DND-41 (cell line): ENCODE measurements around the gene OMA1.

Experiments used
- CTCF ChIP-seq: IDR thresholded peaks from 2 replicates; pipeline ENCODE4 v1.5.1; 2012; ENCODE audit warnings: borderline replicate concordance, low read length, moderate library complexity, mild to moderate bottlenecking; ENCODE audit not compliant: poor library complexity, severe bottlenecking; ENCODE audit errors: extremely low read depth
- EZH2 ChIP-seq: IDR thresholded peaks from 3 replicates; pipeline ENCODE4 v1.6.1; 2012; ENCODE audit warnings: borderline replicate concordance, low read depth, mild to moderate bottlenecking, moderate library complexity, low read length, inconsistent platforms; ENCODE audit not compliant: severe bottlenecking

- no peak for TF ChIP-seq CTCF
- no peak for TF ChIP-seq EZH2
These were observed 86.6 kb downstream of the OMA1 start for GRCh38 chr1:58459911-58460310.
